Vagina (tissue), 2 donors: ENCODE data around the gene ROCK2. TPM values are rescaled to one million over a fixed set of nuclear protein-coding genes. Genes with fewer than 3 reads are reported as not detected.

Source experiments
- DNase-seq, 2 donors: peaks; one replicate each; pipeline ENCODE4 v3.0.0-alpha.2; 2017; ENCODE audit errors: extremely low spot score in 2 of 2
- H3K27ac ChIP-seq: fragments of 200-600 bp; sonication (generic); one replicate; pipeline ENCODE4 v1.5.1; 2019
- H3K27me3 ChIP-seq: fragments of 200-600 bp; sonication (generic); one replicate; pipeline ENCODE4 v1.5.1; 2019
- H3K36me3 ChIP-seq, 2 donors: fragments of 200-600 bp; sonication (generic); one replicate each; pipeline ENCODE4 v1.5.1; 2017 to 2019
- H3K4me1 ChIP-seq: fragments of 200-600 bp; sonication (generic); one replicate; pipeline ENCODE4 v1.5.1; 2019
- H3K4me3 ChIP-seq, 2 donors: fragments of 200-600 bp; sonication (generic); 1 replicate in 1 of 2; 2 replicates in 1 of 2; pipeline ENCODE4 v1.5.1; 2016 to 2019
- H3K9me3 ChIP-seq: fragments of 200-600 bp; sonication (generic); one replicate; pipeline ENCODE4 v1.5.1; 2019
- CTCF ChIP-seq, 3 experiments: fragments of 450-650 bp in 2 of 3; fragments of 200-600 bp in 1 of 3; sonication (generic) in 1 of 3; IDR thresholded peaks; one replicate each; pipeline ENCODE4 v1.5.1; 2017 to 2019; ENCODE audit warnings: antibody characterized with exemption in 3 of 3, mild to moderate bottlenecking in 2 of 3, moderate library complexity in 2 of 3
- POLR2A ChIP-seq, 2 donors: fragments of 450-650 bp; IDR thresholded peaks; one replicate each; pipeline ENCODE4 v1.6.1; 2017; ENCODE audit warnings: antibody characterized with exemption in 2 of 2, mild to moderate bottlenecking in 2 of 2, moderate library complexity in 2 of 2
- POLR2AphosphoS5 ChIP-seq, 2 donors: sonication (generic); formaldehyde crosslinking; IDR thresholded peaks; one replicate each; pipeline ENCODE4 v1.9.0; 2017; ENCODE audit warnings: antibody characterized with exemption in 2 of 2, mild to moderate bottlenecking in 2 of 2, low read depth in 1 of 2; ENCODE audit not compliant: insufficient read depth in 1 of 2
- intact Hi-C: fragments of 100-400 bp; cut with DNase I; formaldehyde crosslinking; loops from one replicate; pipeline ENCODE4 v1.15.1; 2023
- total RNA-seq: library from RNA; depleted of rRNA; stranded (reverse); fragments of >200 nt; gene quantifications from one replicate; pipeline ENCODE4 v1.2.3, GENCODE V29; 2016

The ROCK2 gene
- total RNA-seq, 1 donor from 2014 or later, result 49.4 TPM

GRCh38 chr2:11208083-11208482 lies 136.4 kb downstream of the ROCK2 start:
- TF ChIP-seq CTCF (IDR thresholded peaks at IDR 0.05) (no peak), POLR2AphosphoS5 (IDR thresholded peaks at IDR 0.05; ENCODE audit: insufficient read depth in 1 of 2, low read depth in 1 of 2) (no peak), POLR2A (IDR thresholded peaks at IDR 0.05) (no peak)
- H3K27ac ChIP-seq, result no peak overlapping the region
- no peaks in the 10 kb centered on the region for H3K9me3 ChIP-seq
- intact Hi-C loops, result no loop called here
- no peaks in the 10 kb centered on the region for H3K4me1 ChIP-seq
- no peaks in the 10 kb centered on the region for H3K27me3 ChIP-seq
- no peak overlapping the region for H3K4me3 ChIP-seq
- no peak for DNase-seq
- H3K36me3 ChIP-seq, result peaks cover 0 to 24% of the 10 kb centered on the region in 2 donors

GRCh38 chr2:11203480-11203879 lies 141.0 kb downstream of the ROCK2 start:
- intact Hi-C loops, result no loop called here
- no peak for DNase-seq
- peaks cover 0 to 42% of the 10 kb centered on the region in 2 donors for H3K36me3 ChIP-seq
- H3K4me1 ChIP-seq, result no peaks in the 10 kb centered on the region
- no peak overlapping the region for H3K27ac ChIP-seq
- no peak overlapping the region for H3K4me3 ChIP-seq
- no peaks in the 10 kb centered on the region for H3K9me3 ChIP-seq
- H3K27me3 ChIP-seq, result no peaks in the 10 kb centered on the region
- TF ChIP-seq POLR2AphosphoS5 (IDR thresholded peaks at IDR 0.05; ENCODE audit: insufficient read depth in 1 of 2, low read depth in 1 of 2), result no peak
- TF ChIP-seq CTCF (IDR thresholded peaks at IDR 0.05), result no peak
- TF ChIP-seq POLR2A (IDR thresholded peaks at IDR 0.05), result no peak

GRCh38 chr2:11201969-11202368 lies 142.5 kb downstream of the ROCK2 start:
- Histone ChIP-seq H3K9me3 (no peaks in the 10 kb centered on the region), H3K4me3 (no peak overlapping the region), H3K36me3 (peaks cover 0 to 47% of the 10 kb centered on the region in 2 donors), H3K27me3 (no peaks in the 10 kb centered on the region), H3K27ac (no peak overlapping the region), H3K4me1 (no peaks in the 10 kb centered on the region)
- DNase-seq, result no peak
- intact Hi-C loops, result no loop called here
- no peak for TF ChIP-seq CTCF (IDR thresholded peaks at IDR 0.05)
- TF ChIP-seq POLR2AphosphoS5 (IDR thresholded peaks at IDR 0.05; ENCODE audit: insufficient read depth in 1 of 2, low read depth in 1 of 2), result no peak
- no peak for TF ChIP-seq POLR2A (IDR thresholded peaks at IDR 0.05)

GRCh38 chr2:11200651-11201050 lies 143.8 kb downstream of the ROCK2 start:
- no peak for DNase-seq
- H3K36me3 ChIP-seq, result peaks cover 0 to 55% of the 10 kb centered on the region in 2 donors
- H3K27me3 ChIP-seq, result no peaks in the 10 kb centered on the region
- TF ChIP-seq CTCF (IDR thresholded peaks at IDR 0.05) (no peak), POLR2AphosphoS5 (IDR thresholded peaks at IDR 0.05; ENCODE audit: insufficient read depth in 1 of 2, low read depth in 1 of 2) (no peak), POLR2A (IDR thresholded peaks at IDR 0.05) (no peak)
- H3K27ac ChIP-seq, result no peak overlapping the region
- intact Hi-C loops, result no loop called here
- H3K9me3 ChIP-seq, result no peaks in the 10 kb centered on the region
- H3K4me1 ChIP-seq, result no peaks in the 10 kb centered on the region
- no peak overlapping the region for H3K4me3 ChIP-seq

GRCh38 chr2:11196246-11196645 lies 148.2 kb downstream of the ROCK2 start:
- TF ChIP-seq POLR2A (IDR thresholded peaks at IDR 0.05), result no peak
- TF ChIP-seq CTCF (IDR thresholded peaks at IDR 0.05), result no peak
- TF ChIP-seq POLR2AphosphoS5 (IDR thresholded peaks at IDR 0.05; ENCODE audit: insufficient read depth in 1 of 2, low read depth in 1 of 2), result no peak
- Histone ChIP-seq H3K36me3 (peaks cover 0 to 57% of the 10 kb centered on the region in 2 donors), H3K27me3 (no peaks in the 10 kb centered on the region), H3K27ac (no peak overlapping the region), H3K9me3 (no peaks in the 10 kb centered on the region), H3K4me1 (no peaks in the 10 kb centered on the region), H3K4me3 (no peak overlapping the region)
- intact Hi-C loops, result no loop called here
- no peak for DNase-seq
